AG10803 (cell line): Measurements from ENCODE around the gene SERPINE3.

Experiments used
- DNase-seq: peaks from one replicate; pipeline ENCODE4 v3.0.0; 2010; ENCODE audit warnings: low read depth
- H3K4me3 ChIP-seq: 2 replicates; pipeline ENCODE4 v1.5.1; 2011; ENCODE audit warnings: mild to moderate bottlenecking, low read length, control low read depth
- CTCF ChIP-seq: conservative IDR thresholded peaks from 2 replicates; pipeline ENCODE4 v1.5.1; 2011; ENCODE audit warnings: mild to moderate bottlenecking, low read length, control low read depth, inconsistent platforms

Gene SERPINE3

DNA sequence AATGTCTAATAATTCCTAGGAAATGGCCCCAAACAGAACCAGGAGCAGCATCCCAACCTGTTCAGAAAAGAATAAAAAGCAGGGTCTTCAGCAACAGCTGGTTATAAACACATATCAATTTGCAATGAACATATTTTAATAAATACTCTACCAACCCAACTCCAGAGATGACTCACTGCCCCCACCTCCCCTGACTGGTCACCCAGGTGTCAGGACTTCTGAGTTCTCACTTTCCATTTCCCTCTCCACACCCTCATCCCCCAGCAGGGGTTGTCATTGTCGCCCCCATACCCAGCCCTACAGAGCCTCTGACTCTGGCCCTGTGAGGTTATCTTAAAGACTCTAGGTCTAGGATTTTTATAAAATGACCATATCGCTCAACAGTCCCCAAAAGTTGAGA lies 6.9 kb downstream of the SERPINE3 start:
- H3K4me3 ChIP-seq: no peak overlapping the region
- TF ChIP-seq CTCF: no peak
- no peak for DNase-seq

DNA sequence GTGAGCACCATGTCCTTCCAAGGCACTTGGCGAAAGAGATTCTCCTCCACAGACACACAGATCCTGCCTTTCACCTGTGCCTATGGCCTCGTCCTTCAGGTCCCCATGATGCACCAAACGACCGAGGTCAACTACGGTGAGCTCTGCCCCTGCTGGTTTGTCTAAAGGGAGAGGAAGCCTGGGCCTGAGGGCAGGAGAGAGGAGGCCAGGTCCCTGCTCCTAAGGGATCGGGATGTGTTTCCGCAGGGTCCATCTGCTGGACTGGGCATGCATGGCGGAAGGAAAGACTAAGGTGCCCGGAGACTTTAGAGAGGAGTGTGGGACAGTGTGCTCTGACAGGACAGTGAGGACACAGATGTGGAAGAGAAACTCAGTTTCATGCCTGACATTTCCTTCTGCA lies 7.6 kb downstream of the SERPINE3 start:
- H3K4me3 ChIP-seq: no peak overlapping the region
- no peak for TF ChIP-seq CTCF
- no peak for DNase-seq

DNA sequence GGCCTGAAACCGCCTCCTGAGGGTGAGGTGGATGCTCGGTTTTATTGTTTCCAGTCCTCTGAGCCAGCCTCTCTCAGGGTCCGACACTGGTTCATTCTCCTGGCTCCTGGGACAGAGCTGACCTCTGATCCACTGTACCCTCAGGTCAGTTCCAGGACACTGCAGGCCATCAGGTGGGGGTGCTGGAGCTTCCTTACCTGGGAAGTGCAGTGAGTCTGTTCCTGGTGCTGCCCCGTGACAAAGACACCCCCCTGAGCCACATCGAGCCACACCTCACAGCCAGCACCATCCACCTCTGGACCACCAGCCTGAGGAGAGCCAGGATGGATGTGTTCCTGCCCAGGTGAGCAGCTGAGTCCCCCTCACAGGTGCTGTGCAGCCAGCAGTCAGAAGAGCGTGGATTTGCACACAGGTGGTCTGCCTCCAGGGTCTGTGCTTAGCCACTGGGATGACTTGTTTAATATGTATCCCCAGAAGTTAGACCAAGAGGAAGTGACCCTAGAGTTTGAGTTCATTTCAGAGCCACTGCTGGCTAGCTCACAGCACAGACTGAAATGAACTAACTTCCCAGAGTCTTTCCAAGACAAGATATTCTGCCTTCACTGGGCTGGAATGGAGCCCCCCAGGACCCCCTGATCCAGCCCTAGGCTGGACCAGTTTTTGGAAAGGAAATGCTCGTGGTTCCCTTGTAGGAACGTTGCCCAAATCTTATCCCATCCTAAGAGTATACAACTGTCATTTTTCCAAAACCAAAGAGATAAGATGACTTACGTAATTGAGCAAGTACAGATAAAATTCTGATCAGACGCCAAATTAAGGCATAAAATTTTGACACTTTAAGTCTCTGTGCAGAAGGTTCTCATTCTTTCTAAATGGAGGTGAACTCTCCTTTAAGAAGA lies 8.8 kb downstream of the SERPINE3 start:
- no peak for DNase-seq
- TF ChIP-seq CTCF: no peak
- no peak overlapping the region for H3K4me3 ChIP-seq

DNA sequence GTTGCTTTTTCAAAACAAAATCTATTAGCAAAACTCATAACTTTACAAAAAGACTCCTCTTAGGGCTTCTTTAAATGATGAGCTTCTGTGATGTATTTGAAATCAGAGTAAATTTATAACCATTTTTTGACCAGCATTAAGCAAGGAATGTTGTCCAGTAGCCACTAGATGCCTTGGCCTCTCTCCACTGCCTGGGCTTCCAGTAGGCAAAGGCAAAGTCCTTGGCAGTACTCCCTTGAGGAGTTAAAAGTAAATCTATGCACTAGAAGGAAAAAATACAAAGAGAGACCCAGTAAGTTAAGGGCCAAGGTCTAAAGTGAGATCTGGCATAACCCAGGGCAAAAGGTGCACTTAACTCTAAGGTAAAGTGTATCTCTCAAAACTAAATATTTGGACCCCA lies 9.5 kb downstream of the SERPINE3 start:
- H3K4me3 ChIP-seq: no peak overlapping the region
- DNase-seq: peak; percentile 45
- TF ChIP-seq CTCF: no peak

DNA sequence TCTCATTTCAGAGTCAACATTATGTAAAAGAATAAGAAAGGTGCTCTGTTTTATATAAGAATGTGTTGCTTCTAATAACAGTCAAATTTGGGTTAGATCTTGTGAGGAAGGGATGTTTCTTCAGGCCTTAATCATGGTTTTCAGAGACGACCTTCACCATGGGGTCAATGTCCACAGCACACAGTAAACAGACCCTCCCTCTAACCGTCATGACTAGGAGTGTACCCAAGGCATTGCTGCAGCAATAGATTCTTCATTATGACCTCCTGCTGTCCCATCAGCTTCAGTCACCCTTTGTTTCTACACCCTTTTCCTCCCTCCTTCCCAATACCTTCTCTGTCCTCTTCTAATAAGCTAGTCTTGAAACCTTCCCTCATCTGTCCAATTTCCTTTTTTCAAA lies 15.7 kb downstream of the SERPINE3 start:
- H3K4me3 ChIP-seq: no peak overlapping the region
- no peak for TF ChIP-seq CTCF
- DNase-seq: no peak

GRCh38 chr13:51357928-51358595 lies 18.6 kb downstream of the SERPINE3 start:
- peak; percentile 9 for DNase-seq
- TF ChIP-seq CTCF: no peak
- H3K4me3 ChIP-seq: no peak overlapping the region

- TF ChIP-seq CTCF: no peak
- H3K4me3 ChIP-seq: no peak overlapping the region
- DNase-seq: no peak
These were observed 19.9 kb downstream of the SERPINE3 start for GRCh38 chr13:51359352-51359751.
